Uterus (tissue), 4 donors: ENCODE results near the gene CH25H. TPM values are rescaled to one million over a fixed set of nuclear protein-coding genes. Genes with fewer than 3 reads are reported as not detected.

Source experiments
- DNase-seq, 2 donors: peaks; one replicate each; pipeline ENCODE4 v3.0.0-alpha.2; 2019 to 2020
- H3K27ac ChIP-seq, 2 donors: fragments of 200-600 bp; sonication (generic); 1 replicate in 1 of 2; 2 replicates in 1 of 2; pipeline ENCODE4 v1.5.1; 2016 to 2018
- H3K27me3 ChIP-seq, 2 donors: fragments of 200-600 bp; sonication (generic); one replicate each; pipeline ENCODE4 v1.5.1; 2018 to 2019; ENCODE audit warnings: control low read depth in 1 of 2
- H3K36me3 ChIP-seq, 2 donors: fragments of 200-600 bp; sonication (generic); one replicate each; pipeline ENCODE4 v1.5.1; 2019; ENCODE audit warnings: control low read depth in 1 of 2
- H3K4me1 ChIP-seq, 2 donors: fragments of 200-600 bp; sonication (generic); one replicate each; pipeline ENCODE4 v1.5.1; 2018 to 2019; ENCODE audit warnings: control low read depth in 1 of 2
- H3K4me3 ChIP-seq, 2 donors: fragments of 200-600 bp; sonication (generic); 1 replicate in 1 of 2; 2 replicates in 1 of 2; pipeline ENCODE4 v1.5.1; 2018 to 2019; ENCODE audit warnings: mild to moderate bottlenecking in 1 of 2
- H3K9me3 ChIP-seq, 2 donors: fragments of 200-600 bp; sonication (generic); one replicate each; pipeline ENCODE4 v1.5.1; 2019; ENCODE audit warnings: control low read depth in 1 of 2
- POLR2A ChIP-seq, 2 donors: fragments of 450-650 bp; IDR thresholded peaks; one replicate each; pipeline ENCODE4 v1.6.1; 2016; ENCODE audit warnings: antibody characterized with exemption in 2 of 2, mild to moderate bottlenecking in 1 of 2, moderate library complexity in 1 of 2
- intact Hi-C: fragments of 100-400 bp; cut with DNase I; formaldehyde crosslinking; loops from one replicate; pipeline ENCODE4 v1.15.1; 2023; ENCODE audit warnings: low total_unique reads
- total RNA-seq, 4 donors: library from RNA; depleted of rRNA in 3 of 4; stranded (reverse); fragments of >200 nt in 3 of 4; gene quantifications; one replicate each; pipeline versions ENCODE4 v1.1.0 to v1.2.4, GENCODE V29; 2014 to 2023
- TF ChIP-seq, protein P1 (sequence below), 4 experiments: fragments of 200-600 bp in 2 of 4; fragments of 450-650 bp in 2 of 4; sonication (generic) in 2 of 4; IDR thresholded peaks; one replicate each; pipeline ENCODE4 v1.5.1; 2016 to 2019; ENCODE audit warnings: antibody characterized with exemption in 4 of 4, mild to moderate bottlenecking in 2 of 4, moderate library complexity in 1 of 4
- donor health status: DM: yes; HTN: yes; CAD: no.

The CH25H gene
- total RNA-seq, 4 donors from 2014 or later: 0.24 to 0.48 TPM; not detected in 2

DNA sequence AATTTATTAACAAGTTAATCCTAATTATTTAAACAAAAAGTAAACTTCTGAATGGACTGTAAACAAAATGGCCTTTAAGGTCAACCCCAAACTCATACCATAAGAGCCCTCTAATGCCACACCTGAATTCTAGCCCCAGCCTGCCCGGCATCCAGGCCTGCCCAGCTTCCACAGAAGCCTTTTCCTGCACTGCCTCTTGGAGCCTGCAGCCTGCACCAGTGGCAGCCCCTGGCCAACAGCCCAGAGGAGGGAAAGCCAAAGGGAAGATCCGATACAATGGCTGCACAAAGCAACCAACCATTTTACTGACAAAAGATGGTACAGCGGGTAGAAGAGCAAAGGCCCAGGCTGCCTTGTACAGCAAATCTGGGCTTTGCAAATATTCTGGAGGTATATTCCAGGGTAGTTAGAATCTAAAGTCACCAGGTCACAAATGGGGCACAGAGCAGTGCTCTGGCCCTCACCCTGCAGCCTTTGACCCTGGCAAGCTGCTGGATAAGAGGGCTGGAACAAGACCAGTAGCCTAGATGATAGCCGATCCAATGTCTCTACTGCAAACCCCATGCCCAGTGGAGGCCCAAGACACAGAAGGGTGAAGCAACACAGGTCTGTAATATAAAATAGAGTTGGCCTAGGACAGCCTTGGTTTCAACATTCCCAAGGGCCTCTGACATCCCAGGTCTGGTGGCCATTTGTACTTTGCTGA lies 12.5 kb upstream of the CH25H start:
- Histone ChIP-seq H3K4me3 (no peak overlapping the region), H3K36me3 (no peaks in the 10 kb centered on the region), H3K4me1 (no peaks in the 10 kb centered on the region), H3K27ac (no peak overlapping the region), H3K27me3 (no peaks in the 10 kb centered on the region), H3K9me3 (no peaks in the 10 kb centered on the region)
- intact Hi-C loops: no loop called here
- TF ChIP-seq, protein P1, sequence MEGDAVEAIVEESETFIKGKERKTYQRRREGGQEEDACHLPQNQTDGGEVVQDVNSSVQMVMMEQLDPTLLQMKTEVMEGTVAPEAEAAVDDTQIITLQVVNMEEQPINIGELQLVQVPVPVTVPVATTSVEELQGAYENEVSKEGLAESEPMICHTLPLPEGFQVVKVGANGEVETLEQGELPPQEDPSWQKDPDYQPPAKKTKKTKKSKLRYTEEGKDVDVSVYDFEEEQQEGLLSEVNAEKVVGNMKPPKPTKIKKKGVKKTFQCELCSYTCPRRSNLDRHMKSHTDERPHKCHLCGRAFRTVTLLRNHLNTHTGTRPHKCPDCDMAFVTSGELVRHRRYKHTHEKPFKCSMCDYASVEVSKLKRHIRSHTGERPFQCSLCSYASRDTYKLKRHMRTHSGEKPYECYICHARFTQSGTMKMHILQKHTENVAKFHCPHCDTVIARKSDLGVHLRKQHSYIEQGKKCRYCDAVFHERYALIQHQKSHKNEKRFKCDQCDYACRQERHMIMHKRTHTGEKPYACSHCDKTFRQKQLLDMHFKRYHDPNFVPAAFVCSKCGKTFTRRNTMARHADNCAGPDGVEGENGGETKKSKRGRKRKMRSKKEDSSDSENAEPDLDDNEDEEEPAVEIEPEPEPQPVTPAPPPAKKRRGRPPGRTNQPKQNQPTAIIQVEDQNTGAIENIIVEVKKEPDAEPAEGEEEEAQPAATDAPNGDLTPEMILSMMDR (IDR thresholded peaks at IDR 0.05): no peak
- no peak for TF ChIP-seq POLR2A (IDR thresholded peaks at IDR 0.05)
- no peak for DNase-seq

DNA sequence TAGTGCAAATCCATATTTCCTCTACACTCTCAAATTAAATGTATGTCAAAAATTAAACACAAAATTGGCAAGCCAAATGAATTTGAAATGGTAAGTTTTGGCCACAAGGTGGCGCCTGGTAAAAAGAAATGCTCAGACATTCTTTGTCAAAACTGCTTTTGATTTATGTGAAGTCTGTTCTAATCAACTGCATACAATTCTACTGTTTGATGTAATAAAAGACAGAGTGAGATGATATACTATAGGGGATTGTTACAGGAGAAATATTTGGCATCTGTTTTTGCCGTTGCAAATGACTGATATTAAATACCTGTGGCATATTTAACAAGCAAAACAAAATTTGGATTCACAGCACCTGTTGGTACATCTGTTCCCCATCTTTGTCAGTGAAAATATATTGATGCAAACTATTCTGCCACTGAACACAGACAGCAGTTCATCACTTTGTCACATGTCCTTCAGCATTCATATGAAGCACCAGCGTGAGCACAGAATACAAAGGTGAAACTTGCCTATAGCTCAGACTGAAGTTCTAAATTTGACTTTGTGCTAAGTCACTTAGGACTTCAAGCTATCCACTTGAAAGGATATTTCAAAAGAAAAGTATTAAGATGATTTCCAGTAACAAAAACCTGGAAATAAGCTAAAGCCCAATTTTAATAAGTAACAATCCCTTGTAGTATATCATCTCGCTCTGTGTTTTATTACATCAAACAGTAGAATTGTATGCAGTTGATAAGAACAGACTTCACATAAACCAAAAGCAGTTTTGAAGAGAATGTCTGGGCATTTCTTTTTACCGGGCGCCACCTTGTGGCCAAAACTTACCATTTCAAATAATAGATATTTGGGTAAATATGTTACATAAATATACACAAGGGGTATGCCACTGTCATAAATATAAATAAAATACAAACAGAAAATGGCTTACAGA lies 10.2 kb upstream of the CH25H start:
- no peak overlapping the region for H3K4me3 ChIP-seq
- peak; percentile 35 to 63 for DNase-seq
- no peaks in the 10 kb centered on the region for H3K9me3 ChIP-seq
- H3K36me3 ChIP-seq: no peaks in the 10 kb centered on the region
- H3K27ac ChIP-seq: peak overlapping the region; percentile 53 to 74
- H3K4me1 ChIP-seq: no peaks in the 10 kb centered on the region
- H3K27me3 ChIP-seq: no peaks in the 10 kb centered on the region
- TF ChIP-seq, protein P1 (IDR thresholded peaks at IDR 0.05): peak; percentile 70 to 79 (median 72)
- TF ChIP-seq POLR2A (IDR thresholded peaks at IDR 0.05): no peak
- intact Hi-C loops: no loop called here

DNA sequence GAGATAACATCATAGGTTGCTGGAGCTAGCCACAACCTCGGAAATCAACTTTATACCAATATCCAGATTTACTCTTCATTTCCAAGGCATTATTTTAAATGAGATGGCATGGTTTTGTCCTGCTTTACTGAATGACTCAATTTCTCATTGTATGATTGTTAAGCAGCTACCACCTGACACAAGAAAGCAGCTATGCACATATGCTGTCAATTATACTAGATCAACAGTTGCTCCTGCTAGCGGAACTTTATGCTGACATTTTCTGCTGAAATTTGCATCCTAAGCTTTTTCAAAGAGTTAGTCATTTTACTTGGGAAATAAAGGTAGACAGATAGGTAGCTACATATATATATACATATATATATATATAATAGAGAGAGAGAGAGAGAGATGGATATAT lies 8.9 kb upstream of the CH25H start:
- intact Hi-C loops: no loop called here
- Histone ChIP-seq H3K9me3 (no peaks in the 10 kb centered on the region), H3K27me3 (no peaks in the 10 kb centered on the region), H3K4me1 (no peaks in the 10 kb centered on the region), H3K36me3 (no peaks in the 10 kb centered on the region), H3K27ac (no peak overlapping the region), H3K4me3 (no peak overlapping the region)
- no peak for DNase-seq
- TF ChIP-seq, protein P1 (IDR thresholded peaks at IDR 0.05): no peak
- no peak for TF ChIP-seq POLR2A (IDR thresholded peaks at IDR 0.05)

DNA sequence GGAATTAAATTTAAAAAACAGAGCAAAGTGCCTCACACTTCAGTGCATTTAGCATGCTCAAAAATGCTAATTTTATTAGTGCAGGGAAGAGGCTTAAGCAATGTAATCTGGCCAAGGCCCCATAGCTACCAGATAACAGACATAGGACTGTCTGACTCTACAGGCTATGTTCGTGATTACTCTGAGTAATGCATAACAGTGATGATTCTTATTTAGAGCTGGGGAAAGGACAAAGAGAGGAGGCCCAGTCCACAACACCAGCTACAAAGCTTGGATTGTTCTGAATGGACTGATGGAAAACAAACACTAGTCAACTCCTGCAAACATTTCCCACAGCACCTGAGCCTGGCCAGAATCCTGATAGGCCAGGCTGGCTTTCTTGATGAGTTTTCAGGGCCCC lies 8.4 kb upstream of the CH25H start:
- Histone ChIP-seq H3K27me3 (no peaks in the 10 kb centered on the region), H3K27ac (no peak overlapping the region), H3K4me1 (no peaks in the 10 kb centered on the region), H3K36me3 (no peaks in the 10 kb centered on the region), H3K9me3 (no peaks in the 10 kb centered on the region), H3K4me3 (no peak overlapping the region)
- intact Hi-C loops: no loop called here
- TF ChIP-seq, protein P1 (IDR thresholded peaks at IDR 0.05): no peak
- no peak for TF ChIP-seq POLR2A (IDR thresholded peaks at IDR 0.05)
- DNase-seq: no peak
